Measurements from ENCODE around the gene PINLYP.

Gene PINLYP

GRCh38 chr19:43560687-43561086 is 14.9 kb upstream of the PINLYP start:
- no peak for DNase-seq (ENCODE audit: low read depth in 1 of 2, low spot score in 1 of 2)
- H3K27ac ChIP-seq (replicated peaks), result 0 out of 2 replicates have a peak overlapping the region, but pooled peaks have one; percentile 8
- H3K27me3 ChIP-seq (ENCODE audit: insufficient read depth, poor library complexity, severe bottlenecking), result no peaks in the 10 kb centered on the region
- TF ChIP-seq POLR2AphosphoS5 (IDR thresholded peaks at IDR 0.05; ENCODE audit: low read depth), result no peak
- no peak for TF ChIP-seq SPI1 (IDR thresholded peaks at IDR 0.05; ENCODE audit: borderline replicate concordance, low read depth)
- TF ChIP-seq GABPA (IDR thresholded peaks at IDR 0.05; ENCODE audit: low read depth), result no peak
- TF ChIP-seq REST (IDR thresholded peaks at IDR 0.05; ENCODE audit: insufficient replicate concordance, low read depth), result no peak
- peak; percentile 11 for TF ChIP-seq CTCF (IDR thresholded peaks at IDR 0.05; ENCODE audit: insufficient read depth, low read length)
- H3K4me3 ChIP-seq (replicated peaks; ENCODE audit: insufficient read depth, low read length), result no peak overlapping the region

- peak overlapping the region; percentile 81 for H3K27ac ChIP-seq (replicated peaks)
- no peak for TF ChIP-seq REST (IDR thresholded peaks at IDR 0.05; ENCODE audit: insufficient replicate concordance, low read depth)
- no peak for TF ChIP-seq POLR2AphosphoS5 (IDR thresholded peaks at IDR 0.05; ENCODE audit: low read depth)
- no peak for TF ChIP-seq SPI1 (IDR thresholded peaks at IDR 0.05; ENCODE audit: borderline replicate concordance, low read depth)
- no peak for TF ChIP-seq CTCF (IDR thresholded peaks at IDR 0.05; ENCODE audit: insufficient read depth, low read length)
- TF ChIP-seq GABPA (IDR thresholded peaks at IDR 0.05; ENCODE audit: low read depth), result no peak
- DNase-seq (ENCODE audit: low read depth in 1 of 2, low spot score in 1 of 2), result no peak
Observed at GRCh38 chr19:43561139-43561970, 14.2 kb upstream of the PINLYP start.

GRCh38 chr19:43562226-43562697 is 13.3 kb upstream of the PINLYP start:
- DNase-seq (ENCODE audit: low read depth in 1 of 2, low spot score in 1 of 2), result peak in 1 of 2 experiments; percentile 55
- Histone ChIP-seq H3K4me3 (replicated peaks; ENCODE audit: insufficient read depth, low read length) (no peak overlapping the region), H3K27me3 (ENCODE audit: insufficient read depth, poor library complexity, severe bottlenecking) (no peaks in the 10 kb centered on the region), H3K27ac (replicated peaks) (peak overlapping the region; percentile 81)
- TF ChIP-seq GABPA (IDR thresholded peaks at IDR 0.05; ENCODE audit: low read depth), result no peak
- no peak for TF ChIP-seq POLR2AphosphoS5 (IDR thresholded peaks at IDR 0.05; ENCODE audit: low read depth)
- no peak for TF ChIP-seq REST (IDR thresholded peaks at IDR 0.05; ENCODE audit: insufficient replicate concordance, low read depth)
- TF ChIP-seq CTCF (IDR thresholded peaks at IDR 0.05; ENCODE audit: insufficient read depth, low read length), result no peak
- no peak for TF ChIP-seq SPI1 (IDR thresholded peaks at IDR 0.05; ENCODE audit: borderline replicate concordance, low read depth)

More at GRCh38 chr19:43561139-43561970, 14.2 kb upstream of the PINLYP start:
- Histone ChIP-seq H3K4me3 (replicated peaks; ENCODE audit: insufficient read depth, low read length) (no peak overlapping the region), H3K27me3 (ENCODE audit: insufficient read depth, poor library complexity, severe bottlenecking) (no peaks in the 10 kb centered on the region)
